Prostate gland (tissue), 2 donors: ENCODE measurements around the gene CRY1.

Source experiments
- CTCF ChIP-seq, 4 experiments: fragments of 200-600 bp in 2 of 4; fragments of 450-650 bp in 2 of 4; sonication (generic) in 2 of 4; IDR thresholded peaks; 1 replicate in 3 of 4; 2 replicates in 1 of 4; pipeline ENCODE4 v1.5.1; 2016 to 2019; ENCODE audit warnings: antibody characterized with exemption in 4 of 4, mild to moderate bottlenecking in 2 of 4, moderate library complexity in 2 of 4
- POLR2A ChIP-seq: fragments of 450-650 bp; IDR thresholded peaks from one replicate; pipeline ENCODE4 v1.6.1; 2016; ENCODE audit warnings: antibody characterized with exemption, mild to moderate bottlenecking

- TF ChIP-seq CTCF (IDR thresholded peaks at IDR 0.05) (no peak), POLR2A (no peak)
These were observed 118.8 kb downstream of the CRY1 start for GRCh38 chr12:106974511-106974910.
